GM21447 (cell line): ENCODE measurements around the gene SFMBT2.
"Not testable (repeated sequence)": the region's sequence is repeated elsewhere in the genome, so short reads cannot be mapped to it uniquely, and the experiment has no call there.

Source experiments
- ATAC-seq: cut with Tn5 transposase; IDR thresholded peaks from one replicate; pipeline ENCODE4 v1.9.1; 2021; ENCODE audit not compliant: unreplicated experiment

The SFMBT2 gene

GRCh38 chr10:7333961-7334641, 76.7 kb downstream of the SFMBT2 start:
- no peak for ATAC-seq

- no peak for ATAC-seq
Measured at GRCh38 chr10:7329219-7329618, 81.6 kb downstream of the SFMBT2 start.

- ATAC-seq, result no peak
Measured at GRCh38 chr10:7327885-7328284, 82.9 kb downstream of the SFMBT2 start.

- no peak for ATAC-seq
Measured at GRCh38 chr10:7322623-7323022, 88.2 kb downstream of the SFMBT2 start.

GRCh38 chr10:7320072-7320471, 90.8 kb downstream of the SFMBT2 start:
- no peak for ATAC-seq

- ATAC-seq, result no peak
Measured at GRCh38 chr10:7319632-7320031, 91.2 kb downstream of the SFMBT2 start.

- ATAC-seq, result peak; percentile 56
Measured at GRCh38 chr10:7318836-7319235, 92.0 kb downstream of the SFMBT2 start.

GRCh38 chr10:7317786-7318446, 92.9 kb downstream of the SFMBT2 start:
- no peak for ATAC-seq

- ATAC-seq, result no peak
Measured at GRCh38 chr10:7316839-7317238, 94.0 kb downstream of the SFMBT2 start.

GRCh38 chr10:7315906-7316305, 94.9 kb downstream of the SFMBT2 start:
- ATAC-seq, result no peak

GRCh38 chr10:7314170-7314569, 96.7 kb downstream of the SFMBT2 start:
- ATAC-seq, result no peak

GRCh38 chr10:7312488-7312857, 98.4 kb downstream of the SFMBT2 start:
- ATAC-seq, result no peak

- ATAC-seq, result not testable (repeated sequence)
Measured at GRCh38 chr10:7311850-7312487, 98.9 kb downstream of the SFMBT2 start.

- ATAC-seq, result no peak
Measured at GRCh38 chr10:7311218-7311849, 99.5 kb downstream of the SFMBT2 start.

GRCh38 chr10:7310076-7310475, 100.8 kb downstream of the SFMBT2 start:
- ATAC-seq, result no peak

GRCh38 chr10:7308826-7309225, 102.0 kb downstream of the SFMBT2 start:
- ATAC-seq, result no peak

GRCh38 chr10:7306616-7307015, 104.2 kb downstream of the SFMBT2 start:
- ATAC-seq, result no peak

- no peak for ATAC-seq
Measured at GRCh38 chr10:7306147-7306546, 104.7 kb downstream of the SFMBT2 start.

- no peak for ATAC-seq
Measured at GRCh38 chr10:7305053-7305452, 105.8 kb downstream of the SFMBT2 start.

GRCh38 chr10:7304110-7304509, 106.7 kb downstream of the SFMBT2 start:
- no peak for ATAC-seq

GRCh38 chr10:7302930-7303557, 107.8 kb downstream of the SFMBT2 start:
- ATAC-seq, result no peak
